KMS-11 (cell line): ENCODE results near the gene DBNL.

Source experiments
- H2AFZ ChIP-seq: fragments of 200-600 bp; sonication (generic); 2 replicates; pipeline ENCODE4 v1.6.1; 2016; ENCODE audit warnings: antibody characterized with exemption, mixed run types, low read depth
- H3K27ac ChIP-seq: fragments of 200-600 bp; sonication (generic); 2 replicates; pipeline ENCODE4 v1.6.1; 2016; ENCODE audit warnings: mild to moderate bottlenecking, mixed run types
- H3K27me3 ChIP-seq: fragments of 200-600 bp; sonication (generic); 2 replicates; pipeline ENCODE4 v1.6.1; 2017; ENCODE audit warnings: mild to moderate bottlenecking, low read depth, mixed run types, moderate library complexity; ENCODE audit not compliant: insufficient read depth
- H3K36me3 ChIP-seq: fragments of 200-600 bp; sonication (generic); 2 replicates; pipeline ENCODE4 v1.6.1; 2017; ENCODE audit warnings: mild to moderate bottlenecking, mixed run types; ENCODE audit not compliant: insufficient read depth
- H3K4me1 ChIP-seq: fragments of 200-600 bp; sonication (generic); 2 replicates; pipeline ENCODE4 v1.6.1; 2016; ENCODE audit warnings: mild to moderate bottlenecking, low read depth, mixed run types; ENCODE audit not compliant: poor library complexity, severe bottlenecking
- H3K4me2 ChIP-seq: fragments of 200-600 bp; sonication (generic); 2 replicates; pipeline ENCODE4 v1.7.0; 2016; ENCODE audit warnings: mild to moderate bottlenecking, mixed run types
- H3K4me3 ChIP-seq: fragments of 200-600 bp; sonication (generic); IDR thresholded peaks from 2 replicates; pipeline ENCODE4 v1.6.1; 2017; ENCODE audit warnings: low read depth, low read length, mixed read lengths; ENCODE audit not compliant: insufficient read depth
- H3K79me2 ChIP-seq: fragments of 200-600 bp; sonication (generic); 2 replicates; pipeline ENCODE4 v1.6.1; 2016; ENCODE audit warnings: low read depth, mixed run types; ENCODE audit not compliant: insufficient read depth
- H3K9ac ChIP-seq: fragments of 200-600 bp; sonication (generic); 2 replicates; pipeline ENCODE4 v1.6.1; 2016; ENCODE audit warnings: mild to moderate bottlenecking, mixed run types
- H4K20me1 ChIP-seq: fragments of 200-600 bp; sonication (generic); 2 replicates; pipeline ENCODE4 v1.6.1; 2016; ENCODE audit warnings: mild to moderate bottlenecking, mixed run types; ENCODE audit not compliant: insufficient read depth
- CTCF ChIP-seq: fragments of 200-600 bp; sonication (generic); conservative IDR thresholded peaks from 2 replicates; pipeline ENCODE4 v1.6.1; 2017; ENCODE audit warnings: low read depth, mild to moderate bottlenecking, antibody characterized with exemption, low read length, moderate library complexity, mixed read lengths

Gene DBNL

GRCh38 chr7:44057181-44057848 is 12.8 kb downstream of the DBNL start:
- H3K36me3 ChIP-seq = peaks cover 2% of the 10 kb centered on the region; the same call in 1 of the 2 replicates
- H4K20me1 ChIP-seq = no peaks in the 10 kb centered on the region
- TF ChIP-seq CTCF = no peak
- no peaks in the 10 kb centered on the region for H3K4me1 ChIP-seq
- no peak overlapping the region for H3K9ac ChIP-seq
- no peak overlapping the region for H3K4me3 ChIP-seq
- no peaks in the 10 kb centered on the region for H3K27me3 ChIP-seq
- H3K4me2 ChIP-seq = no peak overlapping the region
- no peak overlapping the region for H2AFZ ChIP-seq
- no peak overlapping the region for H3K27ac ChIP-seq
- no peaks in the 10 kb centered on the region for H3K79me2 ChIP-seq

- H2AFZ ChIP-seq = no peak overlapping the region
- no peak overlapping the region for H3K4me2 ChIP-seq
- no peaks in the 10 kb centered on the region for H3K4me1 ChIP-seq
- H3K9ac ChIP-seq = no peak overlapping the region
- no peaks in the 10 kb centered on the region for H3K27me3 ChIP-seq
- no peaks in the 10 kb centered on the region for H3K79me2 ChIP-seq
- peaks cover 2% of the 10 kb centered on the region; the same call in 1 of the 2 replicates for H3K36me3 ChIP-seq
- no peak overlapping the region for H3K4me3 ChIP-seq
- H4K20me1 ChIP-seq = no peaks in the 10 kb centered on the region
- H3K27ac ChIP-seq = no peak overlapping the region
- TF ChIP-seq CTCF = no peak
Observed at GRCh38 chr7:44057849-44058758, 13.6 kb downstream of the DBNL start.

GRCh38 chr7:44058759-44059218 is 14.3 kb downstream of the DBNL start:
- TF ChIP-seq CTCF = no peak
- Histone ChIP-seq H3K36me3 (peaks cover 2% of the 10 kb centered on the region; the same call in 1 of the 2 replicates), H3K27me3 (no peaks in the 10 kb centered on the region), H3K27ac (no peak overlapping the region), H4K20me1 (no peaks in the 10 kb centered on the region), H3K9ac (no peak overlapping the region), H3K79me2 (no peaks in the 10 kb centered on the region), H3K4me1 (no peaks in the 10 kb centered on the region), H3K4me2 (no peak overlapping the region), H3K4me3 (no peak overlapping the region), H2AFZ (no peak overlapping the region)

GRCh38 chr7:44059219-44060090 is 15.0 kb downstream of the DBNL start:
- Histone ChIP-seq H3K36me3 (peaks cover 2% of the 10 kb centered on the region; the same call in 1 of the 2 replicates), H2AFZ (no peak overlapping the region), H3K4me1 (no peaks in the 10 kb centered on the region), H3K27me3 (no peaks in the 10 kb centered on the region), H4K20me1 (no peaks in the 10 kb centered on the region), H3K4me2 (no peak overlapping the region), H3K27ac (no peak overlapping the region), H3K9ac (no peak overlapping the region), H3K4me3 (no peak overlapping the region), H3K79me2 (no peaks in the 10 kb centered on the region)
- TF ChIP-seq CTCF = no peak
